SK-N-SH (cell line): ENCODE results near the gene REX1BD. TPM values are rescaled to one million over a fixed set of nuclear protein-coding genes. Genes with fewer than 3 reads are reported as not detected.

Source experiments
- CTCF ChIA-PET: fragments of 300-600, 350-600 bp; formaldehyde crosslinking; extraction: SDS; loops from one replicate; lab custom pipeline; 2021; lab: Yijun Ruan, JAX
- POLR2A ChIA-PET: fragments of 350-600 bp; sonication (Branson Sonifier 250); formaldehyde crosslinking; extraction: SDS; loops from one replicate; lab custom pipeline; 2020; ENCODE audit warnings: antibody characterized with exemption, inconsistent platforms; lab: Yijun Ruan, JAX
- DNase-seq: peaks from one replicate; pipeline ENCODE4 v3.0.0; 2012
- H2AFZ ChIP-seq: fragments of 200-600 bp; sonication (generic); 2 replicates; pipeline ENCODE4 v1.8.1; 2016; ENCODE audit warnings: antibody characterized with exemption, mild to moderate bottlenecking, low read depth
- H3F3A ChIP-seq: fragments of 200-600 bp; sonication (generic); replicated peaks from 2 replicates; pipeline ENCODE3; 2016; ENCODE audit warnings: antibody characterized with exemption, mild to moderate bottlenecking; ENCODE audit not compliant: insufficient read depth
- H3K27ac ChIP-seq, 2 experiments: fragments of 200-500 bp in 1 of 2; fragments of 200-600 bp in 1 of 2; sonication (Bioruptor generic) in 1 of 2; sonication (generic), shearing (Covaris generic) in 1 of 2; 2 replicates each; pipeline versions ENCODE4 v1.5.1 to v1.6.1; 2014 to 2016; ENCODE audit warnings: low read depth in 2 of 2, inconsistent platforms in 1 of 2, low read length in 1 of 2, mild to moderate bottlenecking in 1 of 2, mixed read lengths in 1 of 2
- H3K27me3 ChIP-seq: fragments of 200-600 bp; sonication (generic), shearing (Covaris generic); 2 replicates; pipeline ENCODE4 v1.6.1; 2016; ENCODE audit warnings: mixed run types; ENCODE audit not compliant: insufficient read depth
- H3K36me3 ChIP-seq, 2 experiments: fragments of 200-500 bp in 1 of 2; fragments of 200-600 bp in 1 of 2; sonication (Bioruptor generic) in 1 of 2; sonication (generic) in 1 of 2; replicated peaks in 1 of 2; 2 replicates each; pipeline versions ENCODE3 to v1.5.1; 2014 to 2016; ENCODE audit warnings: low read length in 1 of 2, mild to moderate bottlenecking in 1 of 2; ENCODE audit not compliant: insufficient read depth in 2 of 2, control insufficient read depth in 1 of 2
- H3K4me1 ChIP-seq, 2 experiments: fragments of 200-500 bp in 1 of 2; fragments of 200-600 bp in 1 of 2; sonication (Bioruptor generic) in 1 of 2; sonication (generic), shearing (Covaris generic) in 1 of 2; 2 replicates each; pipeline versions ENCODE4 v1.5.1 to v1.6.1; 2014 to 2016; ENCODE audit warnings: low read depth in 1 of 2, low read length in 1 of 2, mixed run types in 1 of 2; ENCODE audit not compliant: insufficient read depth in 2 of 2, control insufficient read depth in 1 of 2
- H3K4me2 ChIP-seq: fragments of 200-600 bp; sonication (generic), shearing (Covaris generic); 2 replicates; pipeline ENCODE4 v1.6.1; 2017; ENCODE audit warnings: mixed run types
- H3K4me3 ChIP-seq, 2 experiments: fragments of 200-500 bp in 1 of 2; fragments of 200-600 bp in 1 of 2; sonication (Bioruptor generic) in 1 of 2; sonication (generic), shearing (Covaris generic) in 1 of 2; 2 replicates each; pipeline versions ENCODE4 v1.5.1 to v1.8.1; 2014 to 2016; ENCODE audit warnings: low read depth in 2 of 2, inconsistent platforms in 1 of 2, low read length in 1 of 2, mild to moderate bottlenecking in 1 of 2, mixed read lengths in 1 of 2, moderate library complexity in 1 of 2
- H3K79me2 ChIP-seq: fragments of 200-600 bp; sonication (generic); 2 replicates; pipeline ENCODE4 v1.8.1; 2017; ENCODE audit warnings: mild to moderate bottlenecking; ENCODE audit not compliant: insufficient read depth
- H3K9ac ChIP-seq: fragments of 200-600 bp; sonication (generic); 2 replicates; pipeline ENCODE4 v1.6.1; 2017; ENCODE audit warnings: mixed run types
- H3K9me2 ChIP-seq: fragments of 200-600 bp; sonication (generic); 2 replicates; pipeline ENCODE4 v1.6.1; 2017; ENCODE audit warnings: mixed run types
- H3K9me3 ChIP-seq: fragments of 200-600 bp; sonication (generic); 2 replicates; pipeline ENCODE4 v1.6.1; 2017; ENCODE audit warnings: mixed run types, mild to moderate bottlenecking, moderate library complexity
- H4K20me1 ChIP-seq: fragments of 200-600 bp; sonication (generic); 2 replicates; pipeline ENCODE4 v1.6.1; 2017; ENCODE audit warnings: mild to moderate bottlenecking, mixed run types; ENCODE audit not compliant: insufficient read depth
- CHD2 ChIP-seq: fragments of 150-350 bp; IDR thresholded peaks from 2 replicates; pipeline ENCODE4 v1.6.1; 2018; ENCODE audit warnings: low read length; ENCODE audit not compliant: partially characterized antibody
- ELF1 ChIP-seq: IDR thresholded peaks from 2 replicates; pipeline ENCODE4 v1.4.0; 2012
- EP300 ChIP-seq, 2 experiments: IDR thresholded peaks; 2 replicates each; pipeline versions ENCODE4 v1.4.0 to v1.6.1; 2012; ENCODE audit warnings: borderline replicate concordance in 1 of 2, low read depth in 1 of 2, low read length in 1 of 2
- FOSL2 ChIP-seq: IDR thresholded peaks from 2 replicates; pipeline ENCODE4 v1.4.0; 2012; ENCODE audit warnings: low read depth, mild to moderate bottlenecking, moderate library complexity, borderline replicate concordance
- GABPA ChIP-seq: IDR thresholded peaks from 2 replicates; pipeline ENCODE4 v1.4.0; 2012; ENCODE audit warnings: low read depth, mild to moderate bottlenecking
- GATA2 ChIP-seq: sonication (generic); formaldehyde crosslinking; IDR thresholded peaks from 2 replicates; pipeline ENCODE4 v1.5.0; 2020; ENCODE audit warnings: mild to moderate bottlenecking, missing genetic modification reagents
- MEF2A ChIP-seq: IDR thresholded peaks from 2 replicates; pipeline ENCODE4 v1.4.0; 2012; ENCODE audit warnings: low read depth, borderline replicate concordance
- MXI1 ChIP-seq: IDR thresholded peaks from 2 replicates; pipeline ENCODE4 v1.6.1; 2012; ENCODE audit warnings: mild to moderate bottlenecking, low read depth, low read length, improper control_type of control experiment
- NRF1 ChIP-seq: IDR thresholded peaks from 2 replicates; pipeline ENCODE4 v1.6.1; 2012; ENCODE audit warnings: low read depth, mild to moderate bottlenecking, low read length
- POLR2AphosphoS5 ChIP-seq: IDR thresholded peaks from 2 replicates; pipeline ENCODE4 v1.6.1; 2012; ENCODE audit warnings: low read depth, low read length
- RCOR1 ChIP-seq: fragments of 150-350 bp; IDR thresholded peaks from 2 replicates; pipeline ENCODE4 v1.6.1; 2017; ENCODE audit warnings: antibody characterized with exemption, low read length
- RFX5 ChIP-seq: IDR thresholded peaks from 2 replicates; pipeline ENCODE4 v1.6.1; 2012; ENCODE audit warnings: mild to moderate bottlenecking, improper control_type of control experiment, low read length
- RXRA ChIP-seq: IDR thresholded peaks from 2 replicates; pipeline ENCODE4 v1.4.0; 2012; ENCODE audit warnings: low read depth, mild to moderate bottlenecking, borderline replicate concordance
- SIN3A ChIP-seq: IDR thresholded peaks from 2 replicates; pipeline ENCODE4 v1.6.1; 2012; ENCODE audit warnings: low read depth, mild to moderate bottlenecking, low read length, moderate library complexity, borderline replicate concordance
- SMC3 ChIP-seq: IDR thresholded peaks from 2 replicates; pipeline ENCODE4 v1.6.1; 2012; ENCODE audit warnings: low read depth, low read length, improper control_type of control experiment
- TAF1 ChIP-seq: IDR thresholded peaks from 2 replicates; pipeline ENCODE4 v1.6.1; 2012; ENCODE audit warnings: low read depth, mild to moderate bottlenecking, low read length, moderate library complexity, borderline replicate concordance
- WGBS: methylation state at CpG from one replicate; pipeline ENCODE4 v1.1.6; 2017; ENCODE audit warnings: low lambda C conversion rate; 5-methylcytosine and 5-hydroxymethylcytosine counted together
- polyA plus RNA-seq, 3 experiments: library from polyadenylated mRNA; depleted of rRNA; stranded (reverse); fragments of >200 nt; gene quantifications; 2 replicates each; pipeline ENCODE4 v1.2.3, GENCODE V29; 2012
- TF ChIP-seq, protein P1 (sequence below): IDR thresholded peaks from 2 replicates; pipeline ENCODE4 v1.4.0; 2012; ENCODE audit warnings: low read depth, borderline replicate concordance
- TF ChIP-seq, protein P2 (sequence below): fragments of 200-600 bp; sonication (generic); IDR thresholded peaks from 2 replicates; pipeline ENCODE4 v1.6.1; 2017; ENCODE audit warnings: antibody characterized with exemption, mild to moderate bottlenecking, moderate library complexity
- TF ChIP-seq, protein P3 (sequence below): IDR thresholded peaks from 2 replicates; pipeline ENCODE4; 2012
- TF ChIP-seq, protein P4 (sequence below): fragments of 150-350 bp; IDR thresholded peaks from 2 replicates; pipeline ENCODE4 v1.6.1; 2017; ENCODE audit warnings: antibody characterized with exemption, low read length, low read depth, borderline replicate concordance

Gene REX1BD
- polyA plus RNA-seq, 1 of the 3 experiments (the other 2 are of a cell fraction): 159 TPM

DNA sequence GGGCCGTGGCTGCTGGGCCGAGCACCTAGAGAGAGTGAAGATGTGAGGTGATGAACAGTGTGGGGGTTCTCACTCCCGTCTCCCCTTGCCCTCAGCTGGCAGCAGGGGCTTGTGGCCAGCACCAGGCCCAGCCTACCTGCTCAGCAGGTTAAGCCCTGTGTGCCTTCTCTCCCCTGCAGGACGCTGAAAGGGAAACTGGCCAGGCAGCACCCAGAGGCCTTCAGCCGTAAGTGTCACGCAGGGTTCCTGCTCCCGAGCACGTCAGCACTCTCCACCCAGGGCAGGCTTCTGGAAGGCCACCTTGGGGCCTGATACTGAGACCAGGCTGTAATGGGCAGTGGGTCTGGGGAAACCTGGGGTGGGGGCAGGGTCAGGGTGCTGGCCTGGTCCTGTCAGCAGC lies 21.6 kb upstream of the REX1BD start:
- peaks cover 0 to 4% of the 10 kb centered on the region in 2 experiments; a peak in 1 of 4 replicates for H3K4me1 ChIP-seq
- no peak overlapping the region for H3K27ac ChIP-seq
- no peaks in the 10 kb centered on the region for H3K9me3 ChIP-seq
- H3K9me2 ChIP-seq: no peaks in the 10 kb centered on the region
- TF ChIP-seq SMC3 (no peak), ELF1 (no peak), GABPA (no peak), SIN3A (no peak), NRF1 (no peak), RCOR1 (no peak), MXI1 (no peak), RXRA (no peak), MEF2A (no peak)
- TF ChIP-seq, protein P1, sequence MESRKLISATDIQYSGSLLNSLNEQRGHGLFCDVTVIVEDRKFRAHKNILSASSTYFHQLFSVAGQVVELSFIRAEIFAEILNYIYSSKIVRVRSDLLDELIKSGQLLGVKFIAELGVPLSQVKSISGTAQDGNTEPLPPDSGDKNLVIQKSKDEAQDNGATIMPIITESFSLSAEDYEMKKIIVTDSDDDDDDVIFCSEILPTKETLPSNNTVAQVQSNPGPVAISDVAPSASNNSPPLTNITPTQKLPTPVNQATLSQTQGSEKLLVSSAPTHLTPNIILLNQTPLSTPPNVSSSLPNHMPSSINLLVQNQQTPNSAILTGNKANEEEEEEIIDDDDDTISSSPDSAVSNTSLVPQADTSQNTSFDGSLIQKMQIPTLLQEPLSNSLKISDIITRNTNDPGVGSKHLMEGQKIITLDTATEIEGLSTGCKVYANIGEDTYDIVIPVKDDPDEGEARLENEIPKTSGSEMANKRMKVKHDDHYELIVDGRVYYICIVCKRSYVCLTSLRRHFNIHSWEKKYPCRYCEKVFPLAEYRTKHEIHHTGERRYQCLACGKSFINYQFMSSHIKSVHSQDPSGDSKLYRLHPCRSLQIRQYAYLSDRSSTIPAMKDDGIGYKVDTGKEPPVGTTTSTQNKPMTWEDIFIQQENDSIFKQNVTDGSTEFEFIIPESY: no peak
- no peak overlapping the region for H3K4me3 ChIP-seq
- DNase-seq: no peak
- H3K9ac ChIP-seq: no peak overlapping the region
- 96% methylated on average over 7 of the region's 8 CpGs for WGBS
- CTCF ChIA-PET: no interaction called here
- POLR2A ChIA-PET: interaction anchor here (1.0 kb wide), 1 partner anchor 53 kb away, joined by 4 read pairs; no protein-coding TSS in a partner anchor
- H2AFZ ChIP-seq: no peak overlapping the region
- H3K79me2 ChIP-seq: peaks cover 4% of the 10 kb centered on the region
- no peaks in the 10 kb centered on the region for H3K27me3 ChIP-seq
- H4K20me1 ChIP-seq: 0 out of 2 replicates have a peak, but pooled peaks cover under 1% of the 10 kb centered on the region
- no peak overlapping the region for H3K4me2 ChIP-seq
- H3F3A ChIP-seq: peaks cover 17% of the 10 kb centered on the region
- peaks cover 15 to 40% of the 10 kb centered on the region in 2 experiments for H3K36me3 ChIP-seq

DNA sequence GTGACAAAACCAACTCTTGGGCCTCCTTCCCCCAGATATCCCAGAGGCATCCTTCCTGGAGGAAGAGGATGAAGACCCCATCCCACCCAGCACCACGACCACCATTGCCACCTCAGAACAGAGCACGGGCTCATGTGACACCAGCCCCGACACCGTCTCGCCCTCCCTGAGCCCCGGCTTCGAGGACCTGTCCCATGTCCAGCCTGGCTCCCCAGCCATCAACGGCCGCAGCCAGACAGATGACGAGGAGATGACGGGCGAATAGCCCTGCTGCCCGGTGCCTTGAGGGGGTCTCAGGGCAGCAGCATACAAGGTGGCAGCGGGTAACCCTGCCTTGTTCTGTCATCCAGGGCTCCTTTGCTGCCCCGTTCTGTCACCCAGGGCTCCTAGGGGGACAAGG lies 20.2 kb upstream of the REX1BD start:
- H3K4me2 ChIP-seq: no peak overlapping the region
- ChIA-PET POLR2A (no interaction called here), CTCF (interaction anchor here (1.0 kb wide), 1 partner anchor 21 kb away, joined by 4 read pairs; no protein-coding TSS in a partner anchor)
- no peak overlapping the region for H3K4me3 ChIP-seq
- no peak for DNase-seq
- no peaks in the 10 kb centered on the region for H3K9me2 ChIP-seq
- no peaks in the 10 kb centered on the region for H3K9me3 ChIP-seq
- peaks cover 17% of the 10 kb centered on the region for H3F3A ChIP-seq
- WGBS: 92% methylated on average over 11 of the region's 15 CpGs
- peaks cover 14% of the 10 kb centered on the region for H4K20me1 ChIP-seq
- H2AFZ ChIP-seq: no peak overlapping the region
- H3K9ac ChIP-seq: no peak overlapping the region
- peaks cover 5 to 13% of the 10 kb centered on the region in 2 experiments; a peak in 3 of 4 replicates for H3K4me1 ChIP-seq
- peaks cover 17 to 35% of the 10 kb centered on the region in 2 experiments for H3K36me3 ChIP-seq
- H3K27me3 ChIP-seq: no peaks in the 10 kb centered on the region
- H3K79me2 ChIP-seq: peaks cover 17% of the 10 kb centered on the region
- no peak overlapping the region for H3K27ac ChIP-seq
- TF ChIP-seq MEF2A (no peak), TAF1 (no peak), EP300 (IDR thresholded peaks at IDR 0.05; ENCODE audit: borderline replicate concordance in 1 of 2, low read depth in 1 of 2, low read length in 1 of 2) (no peak), GATA2 (CRISPR knock-in tag) (no peak), SMC3 (no peak), POLR2AphosphoS5 (no peak), CHD2 (no peak), RFX5 (no peak), FOSL2 (no peak), ELF1 (no peak)
- TF ChIP-seq, protein P2, sequence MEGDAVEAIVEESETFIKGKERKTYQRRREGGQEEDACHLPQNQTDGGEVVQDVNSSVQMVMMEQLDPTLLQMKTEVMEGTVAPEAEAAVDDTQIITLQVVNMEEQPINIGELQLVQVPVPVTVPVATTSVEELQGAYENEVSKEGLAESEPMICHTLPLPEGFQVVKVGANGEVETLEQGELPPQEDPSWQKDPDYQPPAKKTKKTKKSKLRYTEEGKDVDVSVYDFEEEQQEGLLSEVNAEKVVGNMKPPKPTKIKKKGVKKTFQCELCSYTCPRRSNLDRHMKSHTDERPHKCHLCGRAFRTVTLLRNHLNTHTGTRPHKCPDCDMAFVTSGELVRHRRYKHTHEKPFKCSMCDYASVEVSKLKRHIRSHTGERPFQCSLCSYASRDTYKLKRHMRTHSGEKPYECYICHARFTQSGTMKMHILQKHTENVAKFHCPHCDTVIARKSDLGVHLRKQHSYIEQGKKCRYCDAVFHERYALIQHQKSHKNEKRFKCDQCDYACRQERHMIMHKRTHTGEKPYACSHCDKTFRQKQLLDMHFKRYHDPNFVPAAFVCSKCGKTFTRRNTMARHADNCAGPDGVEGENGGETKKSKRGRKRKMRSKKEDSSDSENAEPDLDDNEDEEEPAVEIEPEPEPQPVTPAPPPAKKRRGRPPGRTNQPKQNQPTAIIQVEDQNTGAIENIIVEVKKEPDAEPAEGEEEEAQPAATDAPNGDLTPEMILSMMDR: no peak
- TF ChIP-seq, protein P3, sequence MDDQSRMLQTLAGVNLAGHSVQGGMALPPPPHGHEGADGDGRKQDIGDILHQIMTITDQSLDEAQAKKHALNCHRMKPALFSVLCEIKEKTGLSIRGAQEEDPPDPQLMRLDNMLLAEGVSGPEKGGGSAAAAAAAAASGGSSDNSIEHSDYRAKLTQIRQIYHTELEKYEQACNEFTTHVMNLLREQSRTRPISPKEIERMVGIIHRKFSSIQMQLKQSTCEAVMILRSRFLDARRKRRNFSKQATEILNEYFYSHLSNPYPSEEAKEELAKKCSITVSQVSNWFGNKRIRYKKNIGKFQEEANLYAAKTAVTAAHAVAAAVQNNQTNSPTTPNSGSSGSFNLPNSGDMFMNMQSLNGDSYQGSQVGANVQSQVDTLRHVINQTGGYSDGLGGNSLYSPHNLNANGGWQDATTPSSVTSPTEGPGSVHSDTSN: no peak
- TF ChIP-seq, protein P1: no peak
- TF ChIP-seq, protein P4, sequence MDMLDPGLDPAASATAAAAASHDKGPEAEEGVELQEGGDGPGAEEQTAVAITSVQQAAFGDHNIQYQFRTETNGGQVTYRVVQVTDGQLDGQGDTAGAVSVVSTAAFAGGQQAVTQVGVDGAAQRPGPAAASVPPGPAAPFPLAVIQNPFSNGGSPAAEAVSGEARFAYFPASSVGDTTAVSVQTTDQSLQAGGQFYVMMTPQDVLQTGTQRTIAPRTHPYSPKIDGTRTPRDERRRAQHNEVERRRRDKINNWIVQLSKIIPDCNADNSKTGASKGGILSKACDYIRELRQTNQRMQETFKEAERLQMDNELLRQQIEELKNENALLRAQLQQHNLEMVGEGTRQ: no peak
